GM21390 (cell line): ENCODE results near the gene BCAS2.
"Not testable (repeated sequence)": the region's sequence is repeated elsewhere in the genome, so short reads cannot be mapped to it uniquely, and the experiment has no call there.

Experiments
- ATAC-seq: cut with Tn5 transposase; IDR thresholded peaks from one replicate; pipeline ENCODE4 v1.9.1; 2021; ENCODE audit not compliant: unreplicated experiment

BCAS2 gene

DNA sequence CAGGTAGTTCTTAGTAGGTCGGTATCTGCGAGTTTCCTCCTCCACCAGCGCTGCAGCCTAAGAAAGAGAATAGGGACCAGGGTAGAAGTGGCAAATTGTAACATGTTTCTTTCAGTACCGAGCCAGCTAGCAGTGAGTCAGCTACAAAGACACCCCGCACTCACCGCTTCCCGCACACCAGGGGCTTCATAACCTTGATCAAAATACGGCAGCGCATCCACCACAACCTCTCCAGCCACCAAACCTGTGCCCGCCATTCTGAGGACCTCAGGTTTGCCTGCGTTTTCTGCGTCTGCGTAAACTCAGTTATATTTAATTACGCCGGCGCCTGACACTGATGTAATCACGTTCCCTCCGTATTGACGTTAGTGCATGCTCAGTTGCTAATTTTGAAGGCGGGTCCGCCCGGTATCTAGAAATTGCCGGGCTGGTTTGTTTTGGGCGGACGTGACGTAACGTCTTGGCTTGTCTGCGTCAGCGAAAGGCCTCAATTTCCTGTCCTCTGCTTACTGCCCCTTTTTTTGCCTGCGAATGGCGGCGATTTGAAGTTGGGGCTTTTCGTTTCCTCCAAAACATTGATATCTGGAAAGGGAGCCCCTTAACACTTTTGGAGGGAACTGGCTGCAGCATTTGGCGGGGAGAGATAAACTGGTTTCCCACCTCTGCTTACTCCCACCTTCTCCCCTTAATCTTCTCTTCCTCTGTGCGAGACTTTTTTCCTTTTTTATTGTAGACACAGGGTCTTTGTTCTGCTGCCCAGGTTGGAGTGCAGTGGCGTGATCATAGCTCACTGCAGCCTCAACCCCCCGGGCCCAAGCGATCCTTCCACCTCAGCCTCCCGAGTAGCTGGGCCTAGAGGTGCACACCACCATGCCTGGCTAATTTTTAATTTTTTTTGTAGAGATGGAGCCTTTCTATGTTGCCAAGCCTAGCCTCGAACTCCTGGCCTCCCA, at the start of gene BCAS2:
BCAS2 (minus strand) TSS at position 281 of the 953 bp plus-strand sequence; CDS start at position 257, 24 bp downstream.
- peak; percentile 99 for ATAC-seq

DNA sequence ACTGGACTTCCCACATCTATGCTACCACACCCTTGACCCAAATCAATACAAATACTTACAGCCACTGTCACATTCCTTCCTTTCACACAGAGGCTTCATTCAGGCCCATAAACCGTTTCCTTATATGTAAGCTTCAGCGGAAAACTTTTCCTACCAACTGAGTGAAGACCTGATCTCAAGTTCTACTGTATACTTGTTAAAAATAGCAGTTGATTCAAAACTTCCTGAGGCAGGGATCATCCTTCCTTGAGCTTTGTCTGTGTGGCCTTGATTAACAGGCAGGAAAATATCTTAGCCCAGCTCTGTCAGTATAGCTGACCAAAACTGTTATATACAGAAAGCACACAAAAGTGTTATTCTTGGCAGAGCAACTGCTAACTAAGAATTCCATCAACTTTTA, 45.7 kb upstream of the BCAS2 start:
- ATAC-seq = no peak

DNA sequence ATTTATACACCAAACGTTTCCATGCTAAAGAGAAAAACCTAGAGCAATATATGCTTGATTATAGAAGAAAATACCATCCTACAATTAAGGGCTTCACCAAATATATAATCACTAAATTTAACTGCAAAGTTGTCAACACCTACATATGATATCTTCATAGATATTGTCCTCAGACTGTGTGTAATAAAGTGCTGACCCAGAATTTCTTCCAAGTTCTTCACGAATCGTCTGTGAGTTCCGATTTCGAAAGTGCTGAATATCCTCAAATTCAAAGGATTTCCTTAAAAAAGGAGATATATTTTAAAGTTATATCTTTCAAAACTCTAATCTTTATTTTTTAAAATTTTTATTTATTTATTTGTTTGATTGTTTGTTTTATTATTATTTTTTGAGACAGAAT, 41.9 kb upstream of the BCAS2 start:
- ATAC-seq = no peak

DNA sequence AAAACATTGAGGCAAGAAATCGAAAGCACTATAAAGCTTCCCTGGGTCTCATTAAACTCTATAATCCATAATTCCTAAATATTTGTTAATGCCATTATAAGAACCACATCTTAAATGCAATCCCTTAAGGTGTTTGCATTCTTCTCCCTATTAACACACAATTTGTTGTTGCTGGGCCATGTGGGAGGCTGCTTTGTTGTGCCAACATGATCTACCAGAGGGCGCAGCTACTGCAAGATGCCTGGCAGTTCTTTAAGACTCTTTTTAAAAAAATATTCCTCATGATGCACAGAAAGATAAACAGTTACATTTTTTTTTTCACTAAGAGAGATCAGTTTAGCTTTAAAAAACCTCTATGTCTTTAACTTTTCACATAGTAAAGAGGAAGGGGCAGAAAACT, 39.0 kb upstream of the BCAS2 start:
- no peak for ATAC-seq

DNA sequence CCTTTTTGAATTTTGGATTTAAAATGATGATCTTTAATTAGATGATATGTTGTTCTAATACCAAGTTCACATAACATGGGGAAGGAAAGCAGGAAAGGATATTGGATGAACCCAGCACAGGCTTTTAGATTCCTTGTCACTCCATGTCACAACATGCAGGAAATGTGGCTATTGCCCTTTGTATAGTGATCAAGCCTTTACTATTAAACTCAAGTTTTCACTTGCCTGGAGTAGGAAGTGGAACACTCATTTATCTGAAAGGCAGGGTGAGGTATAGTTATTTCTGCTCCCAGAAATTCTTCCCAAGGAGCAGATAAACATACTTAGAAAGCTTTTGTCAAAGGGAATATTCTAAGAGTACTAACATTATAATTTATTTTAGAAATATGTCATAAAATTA, 37.2 kb upstream of the BCAS2 start:
- no peak for ATAC-seq

DNA sequence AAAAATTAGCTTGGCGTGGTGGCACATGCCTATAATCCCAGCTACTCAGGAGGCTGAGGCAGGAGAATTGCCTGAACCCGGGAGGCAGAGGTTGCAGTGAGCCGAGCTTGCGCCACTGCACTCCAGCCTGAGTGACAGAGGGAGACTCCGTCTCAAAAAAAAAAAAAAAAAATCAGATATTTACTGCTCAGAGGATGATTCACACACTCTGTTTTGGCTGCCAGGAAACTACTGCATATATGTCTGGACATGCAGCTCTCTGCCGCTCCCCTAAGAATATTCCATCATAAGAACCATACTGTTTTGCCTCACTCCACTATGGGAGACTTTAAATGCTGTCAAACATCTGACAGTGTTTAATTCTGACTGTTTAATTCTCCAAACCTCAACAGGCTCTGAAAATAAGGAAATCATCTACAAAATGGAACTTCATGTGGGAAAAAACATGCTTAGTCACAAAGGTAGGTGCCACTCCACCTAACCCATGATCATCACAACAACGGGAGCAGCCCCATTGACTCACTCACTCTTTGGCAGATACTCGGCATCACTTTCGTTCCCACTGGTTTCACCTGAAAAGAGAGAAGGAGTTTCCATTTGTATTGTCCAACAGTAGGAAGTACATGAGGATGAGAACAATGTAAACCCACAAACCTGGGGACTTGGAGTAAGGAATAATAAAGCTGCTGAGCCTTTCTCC, 29.3 kb upstream of the BCAS2 start:
- ATAC-seq = no peak

DNA sequence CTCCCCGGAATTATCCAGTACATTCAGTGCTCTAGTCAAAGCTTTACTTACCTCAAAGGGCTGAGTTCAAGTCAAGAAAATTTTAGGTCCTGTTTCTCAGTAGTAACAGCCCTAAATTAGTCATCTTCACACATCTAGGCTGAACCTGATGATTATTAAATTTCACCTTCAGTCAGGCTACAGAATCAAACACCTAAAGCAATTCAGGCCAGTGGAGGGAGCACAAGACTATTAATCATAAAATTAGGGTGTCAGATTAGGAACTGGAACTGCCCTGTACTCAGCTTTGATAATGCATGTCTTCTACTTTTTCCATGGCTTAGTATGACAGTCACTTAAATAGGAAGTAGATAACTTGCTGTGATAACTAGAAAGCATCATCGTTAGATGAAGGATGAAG, 28.4 kb upstream of the BCAS2 start:
- no peak for ATAC-seq

DNA sequence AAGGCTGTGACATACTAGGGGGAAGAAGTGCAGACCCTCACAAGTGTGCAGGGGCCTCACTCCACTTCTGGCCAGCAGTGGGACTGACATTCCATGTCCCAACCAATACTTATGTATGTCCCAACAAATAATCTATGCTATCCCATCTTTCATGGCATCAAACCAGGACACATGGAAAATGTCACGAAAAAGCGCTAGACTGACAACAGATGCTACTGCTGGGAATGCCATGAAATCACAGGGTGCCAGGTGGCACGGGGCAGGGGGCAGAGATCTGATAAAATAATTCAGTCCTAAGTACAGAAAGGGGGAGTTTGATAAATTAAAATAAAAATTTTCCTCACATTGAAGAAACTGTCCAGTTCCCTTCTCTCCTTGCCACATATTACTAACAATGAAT, 27.6 kb upstream of the BCAS2 start:
- no peak for ATAC-seq

DNA sequence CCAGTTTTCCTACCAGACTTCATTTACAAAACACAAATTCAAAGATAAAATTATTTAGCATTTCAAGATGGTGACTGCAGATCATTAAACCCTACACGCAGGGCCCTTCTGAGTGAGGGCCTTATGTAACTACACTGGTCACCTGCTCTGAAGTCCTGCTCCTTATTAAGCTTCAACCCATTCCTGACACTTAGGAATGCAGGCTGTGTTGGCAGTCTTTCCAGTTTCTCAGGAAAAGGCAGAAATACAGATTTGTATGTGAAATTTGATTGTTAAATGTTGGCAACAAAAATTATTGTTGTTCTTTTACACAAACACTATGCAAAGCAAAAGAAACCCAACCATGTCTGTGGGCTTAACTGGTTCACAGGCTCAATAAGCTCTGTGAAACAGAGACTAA, 25.8 kb upstream of the BCAS2 start:
- ATAC-seq = no peak

DNA sequence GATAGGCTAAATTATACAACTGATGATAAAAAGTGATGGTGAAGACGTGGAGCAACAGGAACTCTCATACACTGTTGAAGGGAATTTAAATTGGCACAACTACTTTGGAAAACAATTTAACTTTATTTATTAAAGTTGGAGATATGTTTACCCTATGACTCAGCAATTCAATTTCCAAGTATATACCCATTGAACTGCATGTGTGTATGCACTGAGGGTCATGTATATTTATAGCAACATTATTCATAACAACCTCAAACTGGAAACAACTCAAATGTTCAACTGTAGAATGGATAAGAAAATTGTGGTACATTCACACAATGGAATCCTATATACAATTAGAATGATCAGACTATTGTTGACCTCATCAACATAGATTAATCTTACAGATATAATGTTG, 16.5 kb upstream of the BCAS2 start:
- no peak for ATAC-seq

DNA sequence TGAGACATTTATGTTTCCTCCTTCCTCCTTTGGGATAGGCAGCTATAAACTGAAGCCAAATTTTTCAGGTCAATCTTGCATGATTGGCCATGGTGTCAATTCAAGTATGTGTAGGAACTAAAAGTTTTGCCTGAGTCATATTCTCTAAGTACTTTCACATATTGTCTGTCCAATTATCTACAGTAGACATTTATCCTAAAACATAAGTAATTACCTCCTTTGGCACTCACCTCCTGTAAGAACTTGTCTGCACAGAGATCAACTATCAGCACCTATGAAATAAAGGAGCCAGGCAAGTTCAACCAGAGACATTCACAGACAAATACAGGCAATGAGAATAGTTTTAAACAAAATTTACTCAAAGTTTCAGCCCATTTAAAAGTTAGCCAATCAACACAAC, 14.2 kb upstream of the BCAS2 start:
- no peak for ATAC-seq

DNA sequence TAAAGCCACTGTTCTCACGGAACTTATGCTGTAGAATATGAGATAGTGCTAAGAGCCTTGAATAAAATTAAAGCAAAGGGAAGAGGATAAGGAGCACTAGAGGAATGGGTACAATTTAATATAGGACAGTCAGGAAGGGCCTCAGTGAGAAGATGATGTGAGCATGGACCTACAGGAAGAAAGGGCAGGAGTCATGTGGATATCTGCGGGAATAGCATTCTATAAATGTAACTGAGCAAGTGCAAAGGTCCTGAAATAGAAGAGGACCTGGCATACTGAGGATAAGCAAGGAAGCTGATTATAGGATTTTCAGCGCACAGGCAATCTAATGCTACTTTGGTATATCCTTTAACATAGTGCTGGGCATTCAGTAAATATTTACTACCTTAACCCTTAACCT, 12.6 kb upstream of the BCAS2 start:
- no peak for ATAC-seq

DNA sequence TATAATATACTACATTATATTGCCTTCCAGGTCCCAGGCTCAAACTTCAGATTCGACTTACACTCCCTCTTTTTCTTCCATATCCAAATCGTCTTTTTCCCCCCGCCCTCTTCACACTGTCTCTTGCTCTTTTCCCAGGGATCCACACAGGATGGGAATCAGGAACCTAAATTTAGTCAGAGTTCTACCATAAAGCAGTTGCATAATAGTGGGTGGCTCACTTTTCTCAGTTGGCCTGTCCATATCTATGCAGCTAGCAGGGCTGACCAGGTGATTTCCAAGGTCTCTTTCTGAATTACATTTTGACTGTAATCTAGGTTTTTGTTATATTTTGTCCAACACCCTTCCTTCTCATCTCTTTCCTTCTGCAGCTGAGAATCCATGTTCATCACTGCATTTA, 7.7 kb upstream of the BCAS2 start:
- no peak for ATAC-seq

DNA sequence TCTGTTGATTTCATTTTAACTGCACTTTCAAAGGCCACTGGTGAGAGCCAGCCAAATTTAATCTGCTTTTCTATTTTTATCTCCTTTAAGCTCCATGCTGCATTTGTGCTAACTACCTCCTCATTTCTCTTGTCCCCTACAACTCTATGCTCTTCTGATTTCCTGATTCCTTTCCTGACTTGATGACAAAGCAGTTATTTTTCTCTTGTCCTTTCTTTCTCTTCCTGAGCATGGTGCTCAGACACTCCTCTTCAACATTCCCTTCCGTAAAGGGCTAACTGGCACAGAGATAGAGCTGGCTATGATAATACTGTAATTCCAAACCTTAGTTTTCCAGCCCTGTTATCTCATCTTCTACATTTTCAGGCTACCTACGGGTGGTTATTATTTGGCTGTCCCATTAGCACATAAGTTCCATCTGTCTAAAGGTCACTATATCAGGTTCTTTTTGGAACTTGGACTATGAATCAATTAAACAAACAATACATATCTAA, 6.8 kb upstream of the BCAS2 start:
- no peak for ATAC-seq

DNA sequence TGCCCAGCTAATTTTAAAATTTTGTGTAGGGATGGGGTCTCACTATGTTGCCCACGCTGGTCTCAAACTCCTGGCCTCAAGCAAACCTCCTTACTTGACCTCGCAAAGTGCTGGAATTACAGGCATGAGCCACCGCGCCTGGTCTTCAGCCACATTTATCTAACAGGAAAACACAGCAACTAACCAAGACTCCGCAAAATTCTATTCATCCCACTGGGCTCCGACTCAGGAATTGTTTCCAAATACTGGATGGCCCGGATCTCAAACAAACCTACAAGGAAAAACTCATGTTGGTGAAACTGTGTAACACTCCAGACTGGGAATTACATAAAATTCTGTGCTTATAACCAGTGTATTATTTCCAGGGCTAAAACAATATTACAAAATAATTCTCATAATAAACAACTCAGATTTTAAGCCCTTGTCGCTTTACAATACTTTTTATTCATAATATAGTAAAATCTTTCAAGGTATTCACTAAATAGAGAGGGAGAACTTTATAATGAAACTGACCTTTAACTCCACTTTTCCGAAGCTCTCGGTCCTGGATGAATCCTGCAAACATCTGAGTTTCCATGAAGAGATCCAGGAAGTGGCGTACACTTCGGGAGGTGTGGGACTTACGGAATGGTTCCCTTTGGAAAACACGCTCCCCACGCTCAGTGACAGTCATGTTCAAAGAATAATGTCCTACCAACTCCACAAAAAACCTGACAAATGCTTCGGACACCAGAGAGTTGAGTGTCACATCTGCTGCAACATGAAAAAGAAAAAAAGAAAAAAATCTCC, 6.0 kb upstream of the BCAS2 start:
- no peak for ATAC-seq

DNA sequence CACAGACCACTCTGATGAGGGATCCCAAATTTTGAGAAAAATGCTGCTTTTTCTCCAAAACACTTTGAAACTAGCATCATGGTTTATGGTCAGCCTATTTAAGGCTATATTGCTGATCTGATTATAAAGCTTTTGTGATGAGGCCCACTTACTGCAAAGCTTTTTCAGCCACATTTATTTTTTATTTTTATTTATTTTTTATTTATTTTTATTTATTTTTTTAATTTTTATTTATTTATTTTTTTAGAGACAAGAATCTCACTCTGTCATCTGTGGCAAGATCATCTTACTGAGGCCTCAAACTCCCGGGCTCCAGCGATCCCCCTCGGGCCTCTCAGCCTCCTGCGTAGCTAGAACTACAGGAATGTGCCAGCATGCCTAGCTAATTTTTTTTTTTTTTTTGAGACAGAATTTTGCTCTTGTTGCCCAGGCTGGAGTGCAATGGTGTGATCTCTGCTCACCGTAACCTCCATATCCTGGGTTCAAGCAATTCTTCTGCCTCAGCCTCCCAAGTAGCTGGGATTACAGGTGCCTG, 5.2 kb upstream of the BCAS2 start:
- ATAC-seq = no peak

DNA sequence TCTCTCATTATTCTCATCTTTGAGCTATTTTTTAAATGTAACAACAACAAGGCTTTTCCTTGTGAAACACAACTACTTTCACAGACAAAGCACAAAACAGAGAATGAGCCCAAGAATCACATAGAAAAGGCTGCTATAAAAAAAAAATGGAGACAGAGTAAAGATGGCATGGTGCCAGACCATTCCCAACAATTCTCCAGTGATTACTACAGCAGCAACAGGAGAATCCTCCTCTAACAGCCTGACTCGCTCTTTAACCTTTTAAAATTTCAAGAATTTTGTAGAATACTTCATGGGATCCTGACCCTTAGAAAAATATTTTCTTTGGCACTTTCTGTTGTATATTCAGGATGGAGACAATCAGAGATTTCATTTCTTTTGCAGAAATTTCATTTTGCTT, 3.8 kb upstream of the BCAS2 start:
- ATAC-seq = no peak

DNA sequence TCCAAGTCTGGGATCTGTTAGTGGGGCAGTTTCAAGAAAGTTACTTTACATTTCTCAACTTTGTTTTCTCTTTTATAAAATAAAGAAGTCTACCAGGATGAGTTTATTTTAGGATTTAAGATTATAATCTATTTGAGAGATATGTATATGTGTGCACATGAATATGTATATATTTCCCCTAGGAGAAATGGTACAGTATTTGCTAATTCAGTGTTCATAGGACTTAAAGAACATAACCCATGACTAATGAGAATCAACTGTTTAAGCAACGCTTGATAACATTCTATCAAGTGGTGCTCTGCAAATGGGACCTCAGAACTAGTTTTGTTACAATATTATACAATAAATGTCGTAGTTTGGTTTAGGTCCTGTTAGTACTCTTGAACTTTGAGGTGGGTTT, 7.0 kb downstream of the BCAS2 start:
- no peak for ATAC-seq

DNA sequence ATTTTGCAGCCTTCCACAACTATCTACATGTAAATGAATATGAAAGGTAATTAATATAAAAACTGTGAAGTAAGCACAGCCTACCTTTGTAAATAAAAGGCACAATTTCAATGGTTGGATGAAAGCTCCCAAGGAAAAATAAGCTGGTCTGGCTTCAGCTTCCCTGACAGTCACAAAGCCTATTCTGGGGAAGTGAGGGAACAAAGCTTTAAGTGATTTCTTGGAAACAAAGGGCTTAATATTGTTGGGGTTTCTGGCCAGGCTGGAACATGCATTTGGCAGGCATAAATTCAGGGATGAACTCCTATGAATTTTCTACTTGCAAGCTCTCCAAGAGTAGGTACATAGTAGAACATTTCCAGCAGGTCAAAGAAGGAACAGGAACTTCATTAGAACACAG, 17.3 kb downstream of the BCAS2 start:
- ATAC-seq = no peak

DNA sequence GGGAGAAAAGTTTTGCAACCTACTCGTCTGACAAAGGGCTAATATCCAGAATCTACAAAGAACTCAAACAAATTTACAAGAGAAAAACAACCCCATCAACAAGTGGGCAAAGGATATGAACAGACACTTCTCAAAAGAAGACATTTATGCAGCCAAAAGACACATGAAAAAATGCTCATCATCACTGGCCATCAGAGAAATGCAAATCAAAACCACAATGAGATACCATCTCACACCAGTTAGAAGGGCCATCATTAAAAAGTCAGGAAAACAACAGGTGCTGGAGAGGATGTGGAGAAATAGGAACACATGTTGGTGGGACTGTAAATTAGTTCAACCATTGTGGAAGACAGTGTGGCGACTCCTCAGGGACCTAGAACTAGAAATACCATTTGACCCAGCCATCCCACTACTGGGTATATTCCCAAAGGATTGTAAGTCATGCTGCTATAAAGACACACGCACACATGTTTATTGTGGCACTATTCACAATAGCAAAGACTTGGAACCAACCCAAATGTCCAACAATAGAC, 18.4 kb downstream of the BCAS2 start:
- not testable (repeated sequence) for ATAC-seq

DNA sequence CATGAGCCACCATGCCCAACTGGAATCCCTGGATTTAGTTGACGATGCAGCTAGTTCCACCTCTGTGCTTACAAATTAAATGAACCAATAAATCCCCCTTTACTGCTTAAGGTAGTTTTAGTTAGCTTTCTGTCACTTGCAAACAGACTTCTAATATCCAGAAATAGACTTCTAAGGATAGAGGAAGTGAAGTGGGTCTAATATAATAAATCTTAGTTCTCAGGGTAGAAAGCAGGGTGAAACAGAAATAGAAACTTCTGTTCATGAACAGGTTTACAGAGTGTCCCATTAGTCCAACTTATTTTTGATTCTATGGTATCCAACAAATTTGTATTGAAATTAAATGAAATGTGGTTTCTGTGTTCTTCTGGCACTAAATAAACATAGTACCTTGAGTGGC, 20.1 kb downstream of the BCAS2 start:
- ATAC-seq = no peak
